GM12873 (cell line): ENCODE measurements around the gene AKAP13.

Source experiments
- TF ChIP-seq, protein P1 (sequence below): IDR thresholded peaks from 2 replicates; pipeline ENCODE4 v1.5.1; 2012; ENCODE audit warnings: low read depth, mild to moderate bottlenecking, moderate library complexity, low read length, control low read depth; ENCODE audit not compliant: insufficient read depth; ENCODE audit errors: missing control alignments

AKAP13 gene

DNA sequence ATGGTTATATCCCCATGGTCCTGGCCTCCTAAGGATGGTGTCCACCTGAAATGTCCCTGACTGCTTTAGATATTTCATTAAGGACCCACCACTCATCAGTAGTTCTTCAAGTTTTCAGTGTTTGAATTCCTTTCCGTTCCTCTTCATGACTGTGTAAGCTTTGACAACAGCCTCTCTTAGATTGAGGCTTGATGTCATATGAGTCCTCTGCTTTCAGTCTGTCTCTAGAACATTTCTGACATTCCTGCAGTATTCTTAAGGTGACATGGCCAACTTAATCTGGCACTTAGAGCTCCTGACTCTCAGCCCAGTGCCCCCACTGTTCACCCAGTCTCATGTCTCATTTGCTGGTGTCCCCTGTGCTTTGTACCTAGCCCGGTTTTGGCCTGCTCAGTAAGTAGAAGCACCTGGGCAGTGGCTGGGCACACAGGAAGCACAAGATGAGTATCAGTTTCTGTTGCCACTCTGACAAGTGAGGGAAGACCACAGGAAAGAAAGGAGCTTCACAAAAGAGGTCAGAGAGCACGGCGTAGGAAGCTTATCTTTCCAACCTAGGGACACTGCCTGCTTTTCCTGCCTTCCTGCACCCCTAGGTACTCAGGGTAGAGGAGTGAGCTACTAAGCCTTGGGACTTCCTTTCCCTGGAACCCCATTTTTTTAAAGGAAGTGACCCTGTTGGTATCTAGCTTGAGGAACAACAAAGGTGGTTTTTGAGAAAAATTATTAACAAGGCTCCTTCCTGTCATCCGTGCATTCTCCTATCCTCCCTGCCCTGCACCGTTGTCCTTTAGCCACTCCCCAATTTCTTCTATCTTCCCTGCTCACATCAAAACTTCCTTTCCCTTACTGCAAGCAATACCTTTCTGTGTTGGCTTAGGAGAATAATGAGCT lies 311.2 kb downstream of the AKAP13 start:
- TF ChIP-seq, protein P1, sequence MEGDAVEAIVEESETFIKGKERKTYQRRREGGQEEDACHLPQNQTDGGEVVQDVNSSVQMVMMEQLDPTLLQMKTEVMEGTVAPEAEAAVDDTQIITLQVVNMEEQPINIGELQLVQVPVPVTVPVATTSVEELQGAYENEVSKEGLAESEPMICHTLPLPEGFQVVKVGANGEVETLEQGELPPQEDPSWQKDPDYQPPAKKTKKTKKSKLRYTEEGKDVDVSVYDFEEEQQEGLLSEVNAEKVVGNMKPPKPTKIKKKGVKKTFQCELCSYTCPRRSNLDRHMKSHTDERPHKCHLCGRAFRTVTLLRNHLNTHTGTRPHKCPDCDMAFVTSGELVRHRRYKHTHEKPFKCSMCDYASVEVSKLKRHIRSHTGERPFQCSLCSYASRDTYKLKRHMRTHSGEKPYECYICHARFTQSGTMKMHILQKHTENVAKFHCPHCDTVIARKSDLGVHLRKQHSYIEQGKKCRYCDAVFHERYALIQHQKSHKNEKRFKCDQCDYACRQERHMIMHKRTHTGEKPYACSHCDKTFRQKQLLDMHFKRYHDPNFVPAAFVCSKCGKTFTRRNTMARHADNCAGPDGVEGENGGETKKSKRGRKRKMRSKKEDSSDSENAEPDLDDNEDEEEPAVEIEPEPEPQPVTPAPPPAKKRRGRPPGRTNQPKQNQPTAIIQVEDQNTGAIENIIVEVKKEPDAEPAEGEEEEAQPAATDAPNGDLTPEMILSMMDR: no peak

DNA sequence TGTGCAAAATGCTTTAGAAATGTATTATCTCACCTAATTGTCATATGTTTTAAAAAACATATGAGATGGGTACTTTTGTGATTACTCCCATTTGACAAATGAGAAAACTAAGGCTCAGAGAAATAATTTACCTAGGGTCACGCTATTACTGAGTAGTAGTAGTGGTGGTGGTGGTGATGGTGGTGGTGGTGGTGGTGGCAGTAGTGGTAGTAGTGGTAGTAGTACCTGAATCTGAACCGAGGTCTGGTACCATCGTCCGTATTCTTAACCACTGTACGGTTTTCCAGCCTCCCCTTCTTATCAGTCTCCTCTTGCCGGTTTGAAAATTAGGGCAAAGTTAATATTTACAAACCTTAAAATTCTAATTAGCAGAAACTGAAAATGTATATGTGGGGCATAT lies 311.9 kb downstream of the AKAP13 start:
- TF ChIP-seq, protein P1: no peak

DNA sequence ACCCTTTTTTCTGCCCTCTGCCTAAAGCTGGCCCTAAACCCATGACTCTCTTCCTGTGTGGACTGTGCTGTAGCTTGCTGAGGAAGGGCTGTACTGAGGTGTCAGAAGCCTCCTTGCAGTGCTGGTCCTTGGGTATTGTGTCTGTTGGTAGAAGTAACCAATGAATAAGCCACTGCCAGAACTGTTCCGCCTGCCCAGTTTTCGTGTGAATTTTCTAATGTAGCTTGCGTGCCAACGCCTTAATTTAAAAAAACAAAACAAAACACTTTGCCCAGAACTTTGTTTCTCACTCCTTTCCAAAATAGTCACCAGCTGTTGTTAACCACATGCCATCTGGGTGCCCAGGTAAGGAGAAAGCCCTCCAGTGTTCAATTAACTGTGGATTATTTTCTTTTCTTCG lies 312.5 kb downstream of the AKAP13 start:
- TF ChIP-seq, protein P1: no peak

DNA sequence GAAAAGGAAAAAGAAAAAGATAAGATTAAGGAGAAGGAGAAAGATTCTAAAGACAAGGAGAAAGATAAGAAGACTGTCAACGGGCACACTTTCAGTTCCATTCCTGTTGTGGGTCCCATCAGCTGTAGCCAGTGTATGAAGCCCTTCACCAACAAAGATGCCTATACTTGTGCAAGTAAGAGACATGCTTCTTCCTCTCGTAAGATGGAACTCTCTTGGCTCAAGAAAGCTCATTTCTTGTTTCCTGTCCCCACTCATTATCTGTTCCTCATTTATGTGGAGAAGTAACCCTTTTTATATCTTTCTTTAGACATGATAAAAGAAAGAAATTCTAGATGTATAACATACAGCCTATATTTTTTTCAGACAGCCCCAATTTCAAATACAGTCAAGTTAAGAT lies 312.9 kb downstream of the AKAP13 start:
- TF ChIP-seq, protein P1: no peak

DNA sequence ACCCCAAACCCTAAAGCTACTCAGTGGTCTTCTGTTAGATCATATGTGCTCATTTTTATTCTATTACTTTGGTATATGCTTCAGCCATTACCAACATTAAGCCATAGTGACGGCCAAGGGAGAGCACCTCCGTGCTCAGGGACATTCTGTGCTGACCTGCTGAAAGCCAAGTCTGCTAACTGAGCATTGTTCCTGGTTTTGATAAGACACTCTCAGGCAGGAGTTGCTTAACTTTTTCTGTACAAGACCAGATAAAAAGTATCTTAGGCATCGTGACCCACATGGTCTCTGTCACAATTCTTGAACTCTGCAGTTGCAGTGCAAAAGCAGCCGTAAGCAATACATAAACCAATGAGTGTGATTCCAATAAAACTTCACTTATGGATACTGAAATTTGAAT lies 313.7 kb downstream of the AKAP13 start:
- TF ChIP-seq, protein P1: no peak

DNA sequence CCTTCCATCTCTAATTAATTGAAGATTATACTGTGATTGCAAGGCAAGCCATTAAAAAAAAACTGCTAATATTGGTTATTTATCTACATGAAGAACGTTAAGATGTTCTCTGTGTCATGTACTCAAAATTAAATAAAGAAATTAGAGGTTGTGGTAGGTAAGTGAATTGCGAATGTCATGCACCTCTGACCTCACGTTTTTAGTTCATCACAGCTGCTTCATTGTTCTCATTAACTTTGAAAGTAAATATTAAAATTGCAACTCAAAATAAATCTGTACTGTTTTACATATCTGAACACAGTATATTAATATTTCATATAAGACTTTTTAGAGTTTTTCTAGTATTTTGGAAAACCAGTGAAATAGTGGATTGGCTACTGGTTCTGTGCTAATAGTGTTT lies 320.4 kb downstream of the AKAP13 start:
- TF ChIP-seq, protein P1: no peak

DNA sequence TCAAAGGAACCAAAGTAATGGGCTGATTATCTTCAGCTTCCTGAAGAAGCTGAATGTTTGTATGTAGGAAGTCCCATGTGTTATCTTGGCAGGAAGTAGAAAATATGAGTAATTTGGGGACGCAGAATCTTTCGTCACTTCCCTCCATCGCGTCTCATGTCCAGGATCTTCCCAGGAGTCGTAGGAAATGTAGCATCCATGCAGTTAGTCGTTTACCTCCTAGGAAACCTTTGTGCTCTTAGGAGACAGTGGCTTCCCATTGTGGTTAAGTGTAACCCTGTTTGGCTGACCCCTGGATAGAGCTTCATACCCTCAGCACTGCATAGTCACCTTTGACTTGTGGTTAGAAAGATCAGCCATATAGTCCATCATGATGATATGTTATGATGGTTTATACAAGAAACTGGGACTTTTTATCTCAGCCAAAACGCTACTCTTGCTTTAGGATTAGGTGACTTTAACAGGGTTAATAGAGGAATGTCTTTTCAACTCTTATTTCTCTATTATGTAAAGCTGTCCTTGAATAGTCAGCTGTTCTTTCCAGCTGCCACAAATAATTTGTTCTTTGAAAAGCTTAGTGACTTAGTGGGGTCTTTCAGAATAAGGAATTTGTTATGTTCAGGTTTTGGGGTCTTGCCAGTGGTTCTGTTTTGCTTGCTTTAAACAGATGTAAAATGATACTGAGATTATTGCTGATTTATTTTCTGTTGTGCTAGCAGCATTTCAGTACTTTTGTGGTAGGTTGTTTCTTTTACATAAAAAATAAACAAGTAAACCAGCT lies 322.1 kb downstream of the AKAP13 start:
- TF ChIP-seq, protein P1: no peak
